Measurements from ENCODE around the gene CPSF4L. TPM values are rescaled to one million over a fixed set of nuclear protein-coding genes. Genes with fewer than 3 reads are reported as not detected.

CPSF4L gene
- total RNA-seq, 3 donors from 2014 or later = not detected

DNA sequence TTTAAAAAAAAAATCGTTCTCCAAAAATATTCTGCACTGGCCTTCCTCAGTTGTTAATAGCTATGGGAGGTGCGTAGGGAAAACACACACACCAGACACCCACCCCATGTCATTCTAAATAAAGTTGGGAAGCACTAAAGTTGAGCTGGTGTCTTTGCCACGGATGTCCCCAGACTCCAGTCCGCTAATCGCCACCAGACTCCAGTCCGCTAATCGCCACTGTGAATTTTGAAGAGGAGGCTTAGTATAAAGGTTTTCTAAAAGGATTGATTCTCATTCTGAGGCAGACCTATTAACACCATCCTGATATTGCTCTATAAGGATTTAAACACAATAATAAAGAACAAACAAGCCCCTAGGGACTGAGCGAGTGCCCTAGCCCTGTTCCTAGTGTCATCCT lies 22.7 kb upstream of the CPSF4L start:
- H3K4me3 Mint-ChIP-seq = no peak overlapping the region
- DNase-seq (no peak), ATAC-seq (no peak)
- no peaks in the 10 kb centered on the region for H3K36me3 Mint-ChIP-seq (ENCODE audit: insufficient read depth)
- no peaks in the 10 kb centered on the region for H3K4me1 Mint-ChIP-seq (ENCODE audit: low read depth)
- no peaks in the 10 kb centered on the region for H3K9me3 Mint-ChIP-seq
- peaks cover under 1% of the 10 kb centered on the region for H3K27me3 Mint-ChIP-seq (ENCODE audit: low read depth)

- no peaks in the 10 kb centered on the region for H3K36me3 Mint-ChIP-seq (ENCODE audit: insufficient read depth)
- no peaks in the 10 kb centered on the region for H3K4me1 Mint-ChIP-seq (ENCODE audit: low read depth)
- DNase-seq (no peak), ATAC-seq (no peak)
- H3K27me3 Mint-ChIP-seq (ENCODE audit: low read depth) = no peaks in the 10 kb centered on the region
- no peaks in the 10 kb centered on the region for H3K9me3 Mint-ChIP-seq
- H3K4me3 Mint-ChIP-seq = no peak overlapping the region
These were observed 22.2 kb upstream of the CPSF4L start for GRCh38 chr17:73283841-73284282.

DNA sequence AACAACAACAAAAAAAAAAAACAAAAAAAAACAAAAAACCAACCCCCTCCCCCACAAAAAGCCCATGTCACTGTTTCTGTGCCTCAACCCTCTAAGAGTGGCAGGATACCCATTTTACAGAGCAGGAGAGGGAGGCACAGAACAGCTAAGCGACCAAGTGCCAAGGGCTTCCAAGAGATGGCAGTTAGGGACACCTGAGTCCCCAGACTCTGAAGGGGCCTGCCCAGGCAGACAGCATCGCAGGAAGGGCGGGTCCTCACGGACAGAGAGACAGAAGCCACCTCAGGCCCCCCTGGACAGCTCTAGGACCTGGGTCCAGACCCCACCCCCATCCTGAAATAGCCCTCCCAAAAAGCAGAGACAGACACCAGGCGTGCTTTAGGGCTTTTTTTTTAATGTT lies 21.6 kb upstream of the CPSF4L start:
- H3K36me3 Mint-ChIP-seq (ENCODE audit: insufficient read depth) = no peaks in the 10 kb centered on the region
- H3K27me3 Mint-ChIP-seq (ENCODE audit: low read depth) = no peaks in the 10 kb centered on the region
- ATAC-seq (no peak), DNase-seq (no peak)
- no peaks in the 10 kb centered on the region for H3K4me1 Mint-ChIP-seq (ENCODE audit: low read depth)
- H3K4me3 Mint-ChIP-seq = no peak overlapping the region
- H3K9me3 Mint-ChIP-seq = no peaks in the 10 kb centered on the region

GRCh38 chr17:73282629-73283028 lies 20.9 kb upstream of the CPSF4L start:
- H3K27me3 Mint-ChIP-seq (ENCODE audit: low read depth) = no peaks in the 10 kb centered on the region
- no peak for ATAC-seq
- H3K4me1 Mint-ChIP-seq (ENCODE audit: low read depth) = no peaks in the 10 kb centered on the region
- no peaks in the 10 kb centered on the region for H3K36me3 Mint-ChIP-seq (ENCODE audit: insufficient read depth)
- H3K9me3 Mint-ChIP-seq = no peaks in the 10 kb centered on the region
- no peak for DNase-seq
- H3K4me3 Mint-ChIP-seq = no peak overlapping the region

GRCh38 chr17:73281928-73282327 lies 20.2 kb upstream of the CPSF4L start:
- H3K9me3 Mint-ChIP-seq = no peaks in the 10 kb centered on the region

DNA sequence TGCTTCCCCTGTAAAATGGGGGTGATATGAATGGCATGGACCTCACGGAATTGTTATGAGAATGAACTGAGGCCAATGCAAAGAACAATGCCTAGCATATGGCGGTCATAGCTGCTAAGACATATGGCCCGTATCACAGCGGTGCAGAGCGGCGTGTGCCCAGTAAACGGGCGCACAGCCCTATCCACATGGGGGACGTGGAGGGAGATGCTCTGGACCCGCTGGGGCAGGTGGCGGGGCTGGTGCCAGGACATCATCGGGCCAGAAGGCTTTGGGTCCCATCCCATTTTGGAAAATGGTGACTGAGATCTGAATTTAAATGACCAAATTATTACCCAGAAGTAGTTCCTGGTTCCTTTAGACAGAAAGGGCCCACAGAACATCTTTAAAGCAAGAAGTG lies 18.5 kb upstream of the CPSF4L start:
- ATAC-seq (no peak), DNase-seq (no peak)
- Mint-ChIP-seq H3K4me3 (no peak overlapping the region), H3K36me3 (ENCODE audit: insufficient read depth) (no peaks in the 10 kb centered on the region), H3K9me3 (no peaks in the 10 kb centered on the region), H3K27me3 (ENCODE audit: low read depth) (no peaks in the 10 kb centered on the region), H3K4me1 (ENCODE audit: low read depth) (no peaks in the 10 kb centered on the region)

More at GRCh38 chr17:73281928-73282327, 20.2 kb upstream of the CPSF4L start:
- H3K4me1 Mint-ChIP-seq (ENCODE audit: low read depth) = no peaks in the 10 kb centered on the region
- H3K36me3 Mint-ChIP-seq (ENCODE audit: insufficient read depth) = no peaks in the 10 kb centered on the region
- no peaks in the 10 kb centered on the region for H3K27me3 Mint-ChIP-seq (ENCODE audit: low read depth)
- no peak overlapping the region for H3K4me3 Mint-ChIP-seq
- no peak for ATAC-seq
- DNase-seq = no peak

GRCh38 chr17:73279704-73280103 lies 18.0 kb upstream of the CPSF4L start:
- DNase-seq (no peak), ATAC-seq (no peak)
- no peaks in the 10 kb centered on the region for H3K27me3 Mint-ChIP-seq (ENCODE audit: low read depth)
- no peaks in the 10 kb centered on the region for H3K4me1 Mint-ChIP-seq (ENCODE audit: low read depth)
- no peaks in the 10 kb centered on the region for H3K9me3 Mint-ChIP-seq
- no peaks in the 10 kb centered on the region for H3K36me3 Mint-ChIP-seq (ENCODE audit: insufficient read depth)
- no peak overlapping the region for H3K4me3 Mint-ChIP-seq

DNA sequence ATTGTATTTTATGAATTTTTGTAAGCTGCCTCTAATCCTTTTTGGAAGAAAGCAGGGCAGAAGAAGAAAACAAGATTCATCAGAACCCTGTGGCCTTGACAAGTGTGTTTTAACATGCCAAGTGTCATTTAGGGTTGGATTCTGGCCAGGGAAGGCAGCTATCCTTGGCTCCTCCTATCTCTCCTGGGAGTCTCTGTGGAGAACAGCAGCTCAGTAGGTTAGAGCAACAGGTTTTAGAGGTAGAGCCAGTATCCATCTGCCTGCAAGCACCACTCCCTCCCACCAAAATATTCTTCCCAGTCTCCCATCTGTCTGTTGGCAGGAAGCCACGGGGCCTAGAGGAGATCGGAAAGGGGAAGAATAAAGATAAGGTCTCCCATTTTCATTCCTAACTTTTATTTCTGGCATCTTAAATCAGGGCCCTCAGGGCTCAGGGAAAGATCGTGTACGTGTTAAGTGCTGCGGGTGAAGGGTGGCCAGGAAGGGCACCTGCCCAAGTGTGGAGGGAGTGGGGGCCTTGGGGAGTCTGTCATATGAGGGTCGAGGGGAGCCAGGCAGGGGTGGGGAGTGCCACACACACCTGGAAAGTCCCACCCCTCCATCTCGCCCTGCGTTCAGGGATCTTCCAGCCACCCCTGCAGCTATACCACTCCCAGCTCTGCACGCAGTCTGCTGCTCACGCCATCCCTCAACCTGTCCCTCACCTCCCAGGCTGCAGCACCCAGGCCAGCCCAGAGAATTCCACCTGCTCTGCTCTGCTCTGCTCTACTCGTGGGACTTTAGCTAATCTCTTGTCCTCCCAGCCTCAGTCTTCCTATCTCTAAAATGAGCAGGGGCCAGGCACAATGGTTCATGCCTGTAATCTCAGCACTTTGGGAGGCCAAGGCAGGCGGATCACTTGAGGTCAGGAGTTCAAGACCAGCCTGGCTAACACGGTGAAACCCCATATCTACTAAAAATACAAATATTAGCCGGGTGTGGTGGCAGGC lies 17.1 kb upstream of the CPSF4L start:
- ATAC-seq = no peak
- H3K27me3 Mint-ChIP-seq (ENCODE audit: low read depth) = no peaks in the 10 kb centered on the region
- no peaks in the 10 kb centered on the region for H3K4me1 Mint-ChIP-seq (ENCODE audit: low read depth)
- H3K36me3 Mint-ChIP-seq (ENCODE audit: insufficient read depth) = no peaks in the 10 kb centered on the region
- DNase-seq = no peak
- H3K4me3 Mint-ChIP-seq = no peak overlapping the region
- no peaks in the 10 kb centered on the region for H3K9me3 Mint-ChIP-seq

GRCh38 chr17:73278049-73278464 lies 16.4 kb upstream of the CPSF4L start:
- Mint-ChIP-seq H3K27me3 (ENCODE audit: low read depth) (no peaks in the 10 kb centered on the region), H3K36me3 (ENCODE audit: insufficient read depth) (no peaks in the 10 kb centered on the region), H3K4me1 (ENCODE audit: low read depth) (no peaks in the 10 kb centered on the region), H3K4me3 (no peak overlapping the region), H3K9me3 (no peaks in the 10 kb centered on the region)
- no peak for DNase-seq
- ATAC-seq = no peak

DNA sequence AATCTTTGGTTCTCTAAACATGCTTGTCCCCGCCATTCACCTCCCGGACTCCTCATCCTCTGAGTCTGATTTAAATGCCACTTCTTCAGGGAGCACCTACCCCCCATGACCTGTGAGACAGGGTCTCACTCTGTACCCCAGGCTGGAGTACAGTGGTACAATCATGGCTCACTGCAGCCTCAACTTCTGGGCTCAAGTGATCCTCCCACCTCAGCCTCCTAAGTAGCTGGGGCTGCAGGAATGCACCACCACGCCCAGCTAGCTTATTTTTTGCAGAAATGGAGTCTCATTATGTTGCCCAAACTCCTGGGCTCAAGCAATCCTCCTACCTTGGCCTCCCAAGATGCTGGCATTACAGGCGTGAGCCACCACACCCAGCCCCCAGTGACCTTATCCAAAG lies 12.8 kb upstream of the CPSF4L start:
- H3K36me3 Mint-ChIP-seq (ENCODE audit: insufficient read depth) = no peaks in the 10 kb centered on the region
- no peaks in the 10 kb centered on the region for H3K9me3 Mint-ChIP-seq
- ATAC-seq (no peak), DNase-seq (no peak)
- H3K4me1 Mint-ChIP-seq (ENCODE audit: low read depth) = no peaks in the 10 kb centered on the region
- no peak overlapping the region for H3K4me3 Mint-ChIP-seq
- H3K27me3 Mint-ChIP-seq (ENCODE audit: low read depth) = no peaks in the 10 kb centered on the region

- ATAC-seq (no peak), DNase-seq (no peak)
- no peaks in the 10 kb centered on the region for H3K36me3 Mint-ChIP-seq (ENCODE audit: insufficient read depth)
- H3K4me3 Mint-ChIP-seq = no peak overlapping the region
- no peaks in the 10 kb centered on the region for H3K4me1 Mint-ChIP-seq (ENCODE audit: low read depth)
- H3K27me3 Mint-ChIP-seq (ENCODE audit: low read depth) = no peaks in the 10 kb centered on the region
- no peaks in the 10 kb centered on the region for H3K9me3 Mint-ChIP-seq
These were observed 11.2 kb upstream of the CPSF4L start for GRCh38 chr17:73272906-73273218.

GRCh38 chr17:73271072-73271471 lies 9.4 kb upstream of the CPSF4L start:
- Mint-ChIP-seq H3K36me3 (ENCODE audit: insufficient read depth) (no peaks in the 10 kb centered on the region), H3K4me3 (no peak overlapping the region)
- DNase-seq = no peak

DNA sequence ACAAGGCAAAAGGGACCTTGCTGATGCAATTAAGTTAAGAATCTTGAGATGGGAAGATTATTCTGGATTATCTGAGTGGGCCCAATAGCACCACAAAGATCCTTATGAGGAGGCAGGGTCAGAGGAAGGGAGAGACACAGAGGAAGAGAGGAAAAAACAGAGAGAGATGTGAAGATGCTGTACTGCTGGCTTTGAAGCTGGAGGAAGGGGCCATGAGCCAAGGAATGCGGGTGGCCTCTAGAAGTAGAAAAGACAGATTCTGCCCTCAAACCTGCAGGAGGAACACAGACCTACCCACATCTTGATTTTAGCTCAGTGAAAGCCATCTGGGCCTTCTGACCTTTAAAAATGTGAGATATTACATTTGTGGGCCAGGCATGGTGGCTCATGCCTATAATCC lies 8.1 kb upstream of the CPSF4L start:
- no peak for ATAC-seq
- no peaks in the 10 kb centered on the region for H3K27me3 Mint-ChIP-seq (ENCODE audit: low read depth)
- H3K4me1 Mint-ChIP-seq (ENCODE audit: low read depth) = no peaks in the 10 kb centered on the region
- no peak overlapping the region for H3K4me3 Mint-ChIP-seq
- no peak for DNase-seq
- no peaks in the 10 kb centered on the region for H3K36me3 Mint-ChIP-seq (ENCODE audit: insufficient read depth)
- H3K9me3 Mint-ChIP-seq = no peaks in the 10 kb centered on the region

More at GRCh38 chr17:73271072-73271471, 9.4 kb upstream of the CPSF4L start:
- Mint-ChIP-seq H3K27me3 (ENCODE audit: low read depth) (no peaks in the 10 kb centered on the region), H3K9me3 (no peaks in the 10 kb centered on the region), H3K4me1 (ENCODE audit: low read depth) (no peaks in the 10 kb centered on the region)
- no peak for ATAC-seq

DNA sequence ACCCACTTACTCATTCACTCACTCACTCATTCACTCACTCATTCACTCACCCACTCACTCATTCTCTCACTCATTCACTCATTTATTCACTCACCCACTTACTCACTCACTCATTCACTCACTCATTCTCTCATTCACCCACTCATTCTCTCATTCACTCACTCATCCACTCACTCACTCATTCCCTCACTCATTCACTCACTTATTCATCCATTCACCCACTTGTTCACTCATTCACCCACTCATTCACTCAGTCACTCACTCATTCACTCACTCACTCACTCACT lies 7.6 kb upstream of the CPSF4L start:
- Mint-ChIP-seq H3K36me3 (ENCODE audit: insufficient read depth) (no peaks in the 10 kb centered on the region), H3K4me1 (ENCODE audit: low read depth) (no peaks in the 10 kb centered on the region), H3K9me3 (no peaks in the 10 kb centered on the region), H3K27me3 (ENCODE audit: low read depth) (no peaks in the 10 kb centered on the region), H3K4me3 (no peak overlapping the region)
- ATAC-seq = no peak
- no peak for DNase-seq

GRCh38 chr17:73268582-73269328 lies 7.1 kb upstream of the CPSF4L start:
- Mint-ChIP-seq H3K4me1 (ENCODE audit: low read depth) (no peaks in the 10 kb centered on the region), H3K36me3 (ENCODE audit: insufficient read depth) (no peaks in the 10 kb centered on the region), H3K27me3 (ENCODE audit: low read depth) (no peaks in the 10 kb centered on the region), H3K4me3 (no peak overlapping the region), H3K9me3 (no peaks in the 10 kb centered on the region)
- DNase-seq = no peak
- ATAC-seq = no peak
